Measurements from ENCODE around the gene LRRFIP1.

DNA sequence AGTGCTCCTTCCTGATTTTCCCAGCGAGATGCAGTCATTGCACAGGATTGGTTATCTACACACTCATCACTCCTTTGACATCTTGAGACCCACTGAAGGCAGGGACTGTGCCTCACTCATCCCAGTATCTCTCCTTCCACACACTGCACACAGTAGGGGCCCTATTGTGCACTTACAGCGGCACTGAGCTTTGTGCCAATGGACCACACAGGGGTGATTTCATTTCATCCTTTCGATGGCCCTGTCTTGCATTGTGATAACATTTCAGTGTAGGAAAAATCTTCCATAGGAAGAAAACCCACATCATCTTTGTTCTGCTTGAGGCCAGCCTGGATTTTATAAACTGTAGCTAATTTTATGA, 11.0 kb upstream of the LRRFIP1 start:
- TF ChIP-seq, protein P1, sequence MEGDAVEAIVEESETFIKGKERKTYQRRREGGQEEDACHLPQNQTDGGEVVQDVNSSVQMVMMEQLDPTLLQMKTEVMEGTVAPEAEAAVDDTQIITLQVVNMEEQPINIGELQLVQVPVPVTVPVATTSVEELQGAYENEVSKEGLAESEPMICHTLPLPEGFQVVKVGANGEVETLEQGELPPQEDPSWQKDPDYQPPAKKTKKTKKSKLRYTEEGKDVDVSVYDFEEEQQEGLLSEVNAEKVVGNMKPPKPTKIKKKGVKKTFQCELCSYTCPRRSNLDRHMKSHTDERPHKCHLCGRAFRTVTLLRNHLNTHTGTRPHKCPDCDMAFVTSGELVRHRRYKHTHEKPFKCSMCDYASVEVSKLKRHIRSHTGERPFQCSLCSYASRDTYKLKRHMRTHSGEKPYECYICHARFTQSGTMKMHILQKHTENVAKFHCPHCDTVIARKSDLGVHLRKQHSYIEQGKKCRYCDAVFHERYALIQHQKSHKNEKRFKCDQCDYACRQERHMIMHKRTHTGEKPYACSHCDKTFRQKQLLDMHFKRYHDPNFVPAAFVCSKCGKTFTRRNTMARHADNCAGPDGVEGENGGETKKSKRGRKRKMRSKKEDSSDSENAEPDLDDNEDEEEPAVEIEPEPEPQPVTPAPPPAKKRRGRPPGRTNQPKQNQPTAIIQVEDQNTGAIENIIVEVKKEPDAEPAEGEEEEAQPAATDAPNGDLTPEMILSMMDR (IDR thresholded peaks at IDR 0.05), result no peak
- TF ChIP-seq POLR2A (IDR thresholded peaks at IDR 0.05), result no peak

Measured in adrenal gland (tissue), 5 donors.